ELR (cell line): ENCODE measurements around the gene IKZF4.
A peak's percentile ranks its signal among the peaks of the same experiment; 100 is the strongest.
"Not testable (repeated sequence)": the region's sequence is repeated elsewhere in the genome, so short reads cannot be mapped to it uniquely, and the experiment has no call there.

Experiments
- DNase-seq: peaks from one replicate; pipeline ENCODE4 v3.0.0-alpha.2; 2015; ENCODE audit warnings: low read depth

Gene IKZF4

GRCh38 chr12:55999522-55999921 lies 21.3 kb upstream of the IKZF4 start:
- not testable (repeated sequence) for DNase-seq

- not testable (repeated sequence) for DNase-seq
Observed at GRCh38 chr12:55999999-56000540, 20.8 kb upstream of the IKZF4 start.

GRCh38 chr12:56001487-56002100 lies 19.2 kb upstream of the IKZF4 start:
- no peak for DNase-seq

- DNase-seq, result not testable (repeated sequence)
Observed at GRCh38 chr12:56003376-56003775, 17.5 kb upstream of the IKZF4 start.

DNA sequence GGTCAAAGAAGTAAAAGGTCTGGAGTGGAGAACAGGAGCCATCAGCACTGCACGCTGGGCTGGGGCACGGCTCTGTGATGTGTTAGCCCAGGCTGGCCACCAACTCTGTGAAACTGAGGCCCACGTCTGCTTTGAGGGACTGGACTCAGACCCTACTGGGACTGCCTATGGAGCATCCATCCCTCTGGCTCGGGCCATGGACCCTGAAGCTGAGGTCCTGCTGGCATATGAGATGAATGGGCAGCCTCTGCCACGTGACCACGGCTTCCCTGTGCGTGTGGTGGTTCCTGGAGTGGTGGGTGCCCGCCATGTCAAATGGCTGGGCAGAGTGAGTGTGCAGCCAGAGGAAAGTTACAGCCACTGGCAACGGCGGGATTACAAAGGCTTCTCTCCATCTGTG lies 16.6 kb upstream of the IKZF4 start:
- no peak for DNase-seq

- peak; percentile 36 for DNase-seq
Observed at GRCh38 chr12:56007564-56008559, 13.0 kb upstream of the IKZF4 start.

GRCh38 chr12:56010111-56010570 lies 10.7 kb upstream of the IKZF4 start:
- no peak for DNase-seq

DNA sequence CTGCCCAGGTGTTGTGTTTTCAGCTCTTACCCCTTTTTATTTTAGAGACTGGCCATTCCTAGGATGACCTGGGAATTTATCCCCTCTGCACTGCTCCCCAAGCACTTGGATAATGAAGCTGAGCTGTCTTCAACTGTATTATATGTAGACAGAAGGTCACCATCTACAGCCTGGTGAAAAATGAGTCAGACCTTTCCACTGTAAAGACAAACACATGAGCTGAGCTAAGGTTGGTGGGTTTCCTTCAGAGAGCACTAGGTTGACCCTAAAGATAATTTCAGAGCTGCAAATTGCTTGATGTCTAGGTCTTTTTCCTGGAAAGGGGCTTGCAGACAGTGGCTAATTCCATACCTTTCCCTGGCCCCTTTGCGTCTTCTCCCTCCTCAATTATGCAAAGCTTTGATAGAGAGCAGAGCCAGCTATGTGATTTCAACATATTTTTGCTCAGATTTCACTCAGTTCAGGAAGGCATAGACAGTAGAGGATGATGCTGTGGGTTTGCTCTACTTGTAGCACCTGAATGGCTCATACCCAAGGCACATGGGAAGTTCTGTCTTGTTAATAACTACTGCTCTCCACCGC lies 9.2 kb upstream of the IKZF4 start:
- peak; percentile 15 for DNase-seq

- DNase-seq, result no peak
Observed at GRCh38 chr12:56013482-56013881, 7.4 kb upstream of the IKZF4 start.

DNA sequence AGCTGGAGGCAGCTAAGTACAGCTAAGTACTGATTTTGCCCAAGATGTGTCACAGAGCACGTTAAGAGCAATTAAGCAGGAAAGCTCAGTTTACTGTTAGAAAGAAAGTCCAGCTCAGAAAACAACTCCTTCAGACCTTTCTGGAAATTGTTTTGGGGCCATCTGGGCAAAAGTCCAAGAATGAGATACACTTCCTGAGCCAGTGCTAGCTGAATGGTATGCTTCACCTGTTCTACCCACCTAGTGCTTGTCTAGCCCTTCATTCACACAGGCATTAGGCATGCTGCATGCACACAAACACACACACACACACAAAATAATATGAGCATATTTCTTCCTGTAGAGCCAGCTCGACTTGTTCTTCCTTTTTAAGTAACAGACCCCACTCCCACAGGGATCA lies 6.6 kb upstream of the IKZF4 start:
- no peak for DNase-seq

- DNase-seq, result no peak
Observed at GRCh38 chr12:56017181-56017580, 3.7 kb upstream of the IKZF4 start.

GRCh38 chr12:56018356-56018755 lies 2.5 kb upstream of the IKZF4 start:
- no peak for DNase-seq

GRCh38 chr12:56021889-56022497 lies 1.1 kb downstream of the IKZF4 start:
- no peak for DNase-seq

GRCh38 chr12:56028511-56029165 lies 7.8 kb downstream of the IKZF4 start:
- DNase-seq, result no peak

DNA sequence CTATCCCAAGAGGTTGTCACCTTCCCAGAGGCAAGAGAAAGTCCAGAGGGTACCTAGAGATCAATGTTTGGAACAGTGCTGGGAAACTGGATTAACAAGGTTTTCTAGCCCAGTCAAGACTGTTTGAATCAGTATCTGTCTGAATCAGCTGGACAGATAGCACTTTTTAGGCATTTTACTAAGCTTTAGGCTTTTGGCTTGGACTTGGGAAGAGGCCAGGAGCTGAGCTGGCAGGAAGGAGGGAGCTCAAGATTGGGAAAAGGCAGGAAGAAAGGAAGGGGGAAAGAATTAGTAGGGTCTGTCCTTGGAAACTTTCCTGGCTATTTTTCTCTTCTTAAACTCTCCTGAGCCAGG lies 8.3 kb downstream of the IKZF4 start:
- DNase-seq, result peak; percentile 18

GRCh38 chr12:56029666-56030293 lies 8.9 kb downstream of the IKZF4 start:
- DNase-seq, result peak; percentile 77

GRCh38 chr12:56031987-56032386 lies 11.1 kb downstream of the IKZF4 start:
- no peak for DNase-seq

DNA sequence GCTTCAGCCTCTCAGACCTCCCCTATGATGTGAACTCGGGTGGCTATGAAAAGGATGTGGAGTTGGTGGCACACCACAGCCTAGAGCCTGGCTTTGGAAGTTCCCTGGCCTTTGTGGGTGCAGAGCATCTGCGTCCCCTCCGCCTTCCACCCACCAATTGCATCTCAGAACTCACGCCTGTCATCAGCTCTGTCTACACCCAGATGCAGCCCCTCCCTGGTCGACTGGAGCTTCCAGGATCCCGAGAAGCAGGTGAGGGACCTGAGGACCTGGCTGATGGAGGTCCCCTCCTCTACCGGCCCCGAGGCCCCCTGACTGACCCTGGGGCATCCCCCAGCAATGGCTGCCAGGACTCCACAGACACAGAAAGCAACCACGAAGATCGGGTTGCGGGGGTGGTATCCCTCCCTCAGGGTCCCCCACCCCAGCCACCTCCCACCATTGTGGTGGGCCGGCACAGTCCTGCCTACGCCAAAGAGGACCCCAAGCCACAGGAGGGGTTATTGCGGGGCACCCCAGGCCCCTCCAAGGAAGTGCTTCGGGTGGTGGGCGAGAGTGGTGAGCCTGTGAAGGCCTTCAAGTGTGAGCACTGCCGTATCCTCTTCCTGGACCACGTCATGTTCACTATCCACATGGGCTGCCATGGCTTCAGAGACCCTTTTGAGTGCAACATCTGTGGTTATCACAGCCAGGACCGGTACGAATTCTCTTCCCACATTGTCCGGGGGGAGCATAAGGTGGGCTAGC lies 13.9 kb downstream of the IKZF4 start:
- no peak for DNase-seq

- no peak for DNase-seq
Observed at GRCh38 chr12:56037161-56037560, 16.3 kb downstream of the IKZF4 start.

DNA sequence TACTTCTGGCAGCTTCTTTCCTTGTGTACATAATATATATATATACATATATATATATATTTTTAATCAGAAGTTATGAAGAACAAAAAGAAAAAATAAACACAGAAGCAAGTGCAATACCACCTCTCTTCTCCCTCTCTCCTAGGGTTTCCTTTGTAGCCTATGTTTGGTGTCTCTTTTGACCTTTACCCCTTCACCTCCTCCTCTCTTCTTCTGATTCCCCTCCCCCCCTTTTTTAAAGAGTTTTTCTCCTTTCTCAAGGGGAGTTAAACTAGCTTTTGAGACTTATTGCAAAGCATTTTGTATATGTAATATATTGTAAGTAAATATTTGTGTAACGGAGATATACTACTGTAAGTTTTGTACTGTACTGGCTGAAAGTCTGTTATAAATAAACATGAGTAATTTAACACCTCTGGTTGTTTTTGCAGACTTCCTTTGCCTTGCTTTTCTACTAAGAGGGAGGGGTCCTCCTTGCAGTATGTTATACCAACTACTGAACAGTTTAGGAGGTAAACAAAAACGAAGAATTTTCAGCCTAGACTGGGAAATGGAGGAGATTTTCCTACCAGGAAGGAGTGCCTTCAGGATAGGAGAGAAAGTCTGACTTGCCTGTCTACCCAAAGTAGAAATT lies 17.3 kb downstream of the IKZF4 start:
- DNase-seq, result no peak
